Activated T-cell treated with anti-CD3 and anti-CD28 coated beads, Interleukin-2, amount 50 U/mL, for 48 hours (primary cell): ENCODE results near the gene LRP8.
A peak's percentile ranks its signal among the peaks of the same experiment; 100 is the strongest.
"Not testable (repeated sequence)": the region's sequence is repeated elsewhere in the genome, so short reads cannot be mapped to it uniquely, and the experiment has no call there.

ENCODE experiments used
- DNase-seq, 2 experiments: peaks; one replicate each; pipeline ENCODE4 v3.0.0-alpha.2; 2020

LRP8 gene

GRCh38 chr1:53303726-53304515, 23.9 kb downstream of the LRP8 start:
- no peak for DNase-seq

GRCh38 chr1:53303243-53303642, 24.6 kb downstream of the LRP8 start:
- no peak for DNase-seq

- DNase-seq: no peak
Measured at GRCh38 chr1:53299233-53299632, 28.6 kb downstream of the LRP8 start.

GRCh38 chr1:53298045-53298637, 29.7 kb downstream of the LRP8 start:
- no peak for DNase-seq

- DNase-seq: no peak
Measured at GRCh38 chr1:53297195-53297594, 30.7 kb downstream of the LRP8 start.

- no peak for DNase-seq
Measured at GRCh38 chr1:53296117-53296749, 31.6 kb downstream of the LRP8 start.

- DNase-seq: no peak
Measured at GRCh38 chr1:53295726-53296116, 32.1 kb downstream of the LRP8 start.

GRCh38 chr1:53295295-53295694, 32.6 kb downstream of the LRP8 start:
- no peak for DNase-seq

- DNase-seq: peak; percentile 60 to 67
Measured at GRCh38 chr1:53294567-53294966, 33.3 kb downstream of the LRP8 start.

- no peak for DNase-seq
Measured at GRCh38 chr1:53294061-53294460, 33.8 kb downstream of the LRP8 start.

GRCh38 chr1:53293123-53293522, 34.7 kb downstream of the LRP8 start:
- DNase-seq: no peak

GRCh38 chr1:53292690-53293089, 35.2 kb downstream of the LRP8 start:
- no peak for DNase-seq

GRCh38 chr1:53291574-53291973, 36.3 kb downstream of the LRP8 start:
- no peak for DNase-seq

GRCh38 chr1:53288790-53289429, 39.0 kb downstream of the LRP8 start:
- no peak for DNase-seq

- no peak for DNase-seq
Measured at GRCh38 chr1:53288002-53288789, 39.7 kb downstream of the LRP8 start.

- no peak for DNase-seq
Measured at GRCh38 chr1:53286955-53287354, 40.9 kb downstream of the LRP8 start.

GRCh38 chr1:53285969-53286760, 41.7 kb downstream of the LRP8 start:
- no peak for DNase-seq

GRCh38 chr1:53285546-53285945, 42.3 kb downstream of the LRP8 start:
- no peak for DNase-seq

GRCh38 chr1:53284224-53285020, 43.4 kb downstream of the LRP8 start:
- DNase-seq: no peak

GRCh38 chr1:53283156-53283555, 44.7 kb downstream of the LRP8 start:
- DNase-seq: not testable (repeated sequence)

- no peak for DNase-seq
Measured at GRCh38 chr1:53281133-53281532, 46.7 kb downstream of the LRP8 start.
